Spleen (tissue), 7 donors: Measurements from ENCODE around the gene TMPRSS11D.

Experiments used
- POLR2A ChIP-seq, 3 donors: fragments of 450-650 bp; IDR thresholded peaks; one replicate each; pipeline ENCODE4 v1.5.1; 2017; ENCODE audit warnings: antibody characterized with exemption in 3 of 3, mild to moderate bottlenecking in 1 of 3
- POLR2AphosphoS5 ChIP-seq, 3 donors: sonication (generic); formaldehyde crosslinking; IDR thresholded peaks; one replicate each; pipeline ENCODE4 v1.5.1; 2017; ENCODE audit warnings: antibody characterized with exemption in 3 of 3
- TF ChIP-seq, protein P1 (sequence below), 11 experiments: fragments of 200-600 bp in 7 of 11; fragments of 450-650 bp in 4 of 11; sonication (generic) in 4 of 11; IDR thresholded peaks in 8 of 11; conservative IDR thresholded peaks in 3 of 11; 1 replicate in 7 of 11; 2 replicates in 4 of 11; pipeline versions ENCODE4 v1.4.0 to v1.8.0; 2016 to 2021; ENCODE audit warnings: antibody characterized with exemption in 11 of 11, inconsistent platforms in 4 of 11, mild to moderate bottlenecking in 1 of 11
- donor health status: DM: no; HTN: no; CAD: no; lungs with moderate emphysema.
- donor health status: DM: no; HTN: no; CAD: no.
- donor health status: DM: no; HTN: no; CAD: no.

DNA sequence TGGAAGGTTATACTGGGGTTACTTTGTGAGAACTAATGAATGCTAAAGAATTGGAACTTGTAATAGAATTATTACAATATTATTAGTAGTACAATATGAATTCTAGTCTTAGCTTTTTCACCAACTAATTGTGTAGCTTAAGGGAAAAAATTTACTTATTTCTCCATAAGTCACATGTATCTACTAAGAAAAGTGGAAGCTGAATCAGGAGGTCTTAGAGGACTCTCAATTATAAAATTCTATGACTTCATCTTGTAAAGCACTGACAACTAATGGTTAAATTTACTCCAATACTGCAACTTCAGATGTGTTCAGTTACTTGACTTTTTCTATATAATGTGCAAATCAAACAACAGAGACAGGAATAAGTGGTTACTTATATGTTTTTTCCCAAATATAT, 899 bp upstream of the TMPRSS11D start:
- TF ChIP-seq, protein P1, sequence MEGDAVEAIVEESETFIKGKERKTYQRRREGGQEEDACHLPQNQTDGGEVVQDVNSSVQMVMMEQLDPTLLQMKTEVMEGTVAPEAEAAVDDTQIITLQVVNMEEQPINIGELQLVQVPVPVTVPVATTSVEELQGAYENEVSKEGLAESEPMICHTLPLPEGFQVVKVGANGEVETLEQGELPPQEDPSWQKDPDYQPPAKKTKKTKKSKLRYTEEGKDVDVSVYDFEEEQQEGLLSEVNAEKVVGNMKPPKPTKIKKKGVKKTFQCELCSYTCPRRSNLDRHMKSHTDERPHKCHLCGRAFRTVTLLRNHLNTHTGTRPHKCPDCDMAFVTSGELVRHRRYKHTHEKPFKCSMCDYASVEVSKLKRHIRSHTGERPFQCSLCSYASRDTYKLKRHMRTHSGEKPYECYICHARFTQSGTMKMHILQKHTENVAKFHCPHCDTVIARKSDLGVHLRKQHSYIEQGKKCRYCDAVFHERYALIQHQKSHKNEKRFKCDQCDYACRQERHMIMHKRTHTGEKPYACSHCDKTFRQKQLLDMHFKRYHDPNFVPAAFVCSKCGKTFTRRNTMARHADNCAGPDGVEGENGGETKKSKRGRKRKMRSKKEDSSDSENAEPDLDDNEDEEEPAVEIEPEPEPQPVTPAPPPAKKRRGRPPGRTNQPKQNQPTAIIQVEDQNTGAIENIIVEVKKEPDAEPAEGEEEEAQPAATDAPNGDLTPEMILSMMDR (IDR thresholded peaks at IDR 0.05 in 8 of 11, conservative IDR thresholded peaks at IDR 0.05 in 3 of 11): no peak
- TF ChIP-seq POLR2A (IDR thresholded peaks at IDR 0.05): no peak
- no peak for TF ChIP-seq POLR2AphosphoS5 (IDR thresholded peaks at IDR 0.05)
